SK-N-SH treated with all-trans-retinoic acid at 6 μM for 48 hours (cell line): Measurements from ENCODE around the gene BABAM2.

Experiments used
- ATAC-seq: fragments of 200-7000 bp; cut with Tn5 transposase; 3 replicates; pipeline ENCODE4 v1.9.1; 2020; ENCODE audit warnings: mild to moderate bottlenecking, moderate library complexity
- ARNTL ChIP-seq: fragments of 450-650 bp; formaldehyde crosslinking; IDR thresholded peaks from 2 replicates; pipeline ENCODE4 v1.5.0; 2020; ENCODE audit warnings: low read depth, mild to moderate bottlenecking, moderate library complexity, borderline replicate concordance
- BACH2 ChIP-seq: fragments of 250-450 bp; sonication (Bioruptor Pico); IDR thresholded peaks from 2 replicates; pipeline ENCODE4 v1.9.0; 2021; ENCODE audit warnings: mild to moderate bottlenecking, borderline replicate concordance
- CREB5 ChIP-seq: fragments of 250-450 bp; sonication (Bioruptor Pico); IDR thresholded peaks from 2 replicates; pipeline ENCODE4 v1.5.1; 2020; ENCODE audit warnings: low read depth, mild to moderate bottlenecking, moderate library complexity
- CSDC2 ChIP-seq: fragments of 250-450 bp; sonication (Bioruptor Pico); IDR thresholded peaks from 2 replicates; pipeline ENCODE4 v1.5.0; 2020; ENCODE audit warnings: mild to moderate bottlenecking, moderate library complexity
- ESRRG ChIP-seq: fragments of 250-450 bp; sonication (Bioruptor Pico); IDR thresholded peaks from 2 replicates; pipeline ENCODE4 v1.6.1; 2021; ENCODE audit warnings: mild to moderate bottlenecking
- GLIS3 ChIP-seq: fragments of 250-450 bp; sonication (Bioruptor Pico); IDR thresholded peaks from 2 replicates; pipeline ENCODE4 v1.5.0; 2020; ENCODE audit warnings: mild to moderate bottlenecking, moderate library complexity
- ISL1 ChIP-seq: fragments of 250-450 bp; sonication (Bioruptor Pico); IDR thresholded peaks from 2 replicates; pipeline ENCODE4 v2.1.2; 2022; ENCODE audit warnings: mild to moderate bottlenecking, moderate library complexity
- OSR1 ChIP-seq: fragments of 250-450 bp; sonication (Bioruptor Pico); IDR thresholded peaks from 2 replicates; pipeline ENCODE4 v1.8.0; 2022; ENCODE audit warnings: moderate library complexity, mild to moderate bottlenecking, inconsistent platforms
- PATZ1 ChIP-seq: fragments of 250-450 bp; sonication (Bioruptor Pico); IDR thresholded peaks from 2 replicates; pipeline ENCODE4 v1.8.0; 2020; ENCODE audit warnings: mild to moderate bottlenecking, moderate library complexity, borderline replicate concordance
- PPARA ChIP-seq: fragments of 250-450 bp; sonication (Bioruptor Pico); IDR thresholded peaks from 2 replicates; pipeline ENCODE4 v1.5.0; 2020; ENCODE audit warnings: mild to moderate bottlenecking, borderline replicate concordance
- RARB ChIP-seq: fragments of 250-450 bp; sonication (Bioruptor Pico); IDR thresholded peaks from 2 replicates; pipeline ENCODE4 v1.8.0; 2021; ENCODE audit warnings: mild to moderate bottlenecking, moderate library complexity
- SNAI2 ChIP-seq: fragments of 250-450 bp; sonication (Bioruptor Pico); IDR thresholded peaks from 2 replicates; pipeline ENCODE4 v1.5.0; 2020; ENCODE audit warnings: mild to moderate bottlenecking, moderate library complexity
- TCF4 ChIP-seq: fragments of 250-450 bp; sonication (Bioruptor Pico); IDR thresholded peaks from 2 replicates; pipeline ENCODE4 v1.8.0; 2021; ENCODE audit warnings: mild to moderate bottlenecking, moderate library complexity, borderline replicate concordance
- TOX ChIP-seq: fragments of 250-450 bp; sonication (Bioruptor Pico); IDR thresholded peaks from 2 replicates; pipeline ENCODE4 v1.8.0; 2021; ENCODE audit warnings: mild to moderate bottlenecking, moderate library complexity, borderline replicate concordance
- TSHZ2 ChIP-seq: fragments of 250-450 bp; sonication (Bioruptor Pico); IDR thresholded peaks from 2 replicates; pipeline ENCODE4 v1.5.0; 2020; ENCODE audit warnings: mild to moderate bottlenecking, moderate library complexity
- ZC3H10 ChIP-seq: fragments of 250-450 bp; sonication (Bioruptor Pico); IDR thresholded peaks from 2 replicates; pipeline ENCODE4 v1.5.1; 2021; ENCODE audit warnings: mild to moderate bottlenecking, moderate library complexity
- ZFP3 ChIP-seq: fragments of 250-450 bp; sonication (Bioruptor Pico); IDR thresholded peaks from 2 replicates; pipeline ENCODE4 v1.5.0; 2020; ENCODE audit warnings: mild to moderate bottlenecking, moderate library complexity
- ZFP30 ChIP-seq: fragments of 450-650 bp; formaldehyde crosslinking; IDR thresholded peaks from 2 replicates; pipeline ENCODE4 v1.5.0; 2022; ENCODE audit warnings: mild to moderate bottlenecking, moderate library complexity
- ZNF70 ChIP-seq: fragments of 450-650 bp; formaldehyde crosslinking; IDR thresholded peaks from 2 replicates; pipeline ENCODE4 v1.5.0; 2020; ENCODE audit warnings: mild to moderate bottlenecking, moderate library complexity
- ZNF8 ChIP-seq: fragments of 450-650 bp; formaldehyde crosslinking; IDR thresholded peaks from 2 replicates; pipeline ENCODE4 v1.5.0; 2020; ENCODE audit warnings: mild to moderate bottlenecking, moderate library complexity
- TF ChIP-seq, protein P1 (sequence below): fragments of 250-450 bp; sonication (Bioruptor Pico); IDR thresholded peaks from 2 replicates; pipeline ENCODE4 v1.5.1; 2021; ENCODE audit warnings: mild to moderate bottlenecking, moderate library complexity
- TF ChIP-seq, protein P2 (sequence below): fragments of 250-450 bp; sonication (Bioruptor Pico); IDR thresholded peaks from 2 replicates; pipeline ENCODE4 v1.8.0; 2021; ENCODE audit warnings: low read depth, mild to moderate bottlenecking, moderate library complexity, borderline replicate concordance

The BABAM2 gene

GRCh38 chr2:28367667-28368356 lies 477.3 kb downstream of the BABAM2 start (continued):
- no peak for TF ChIP-seq ARNTL
- no peak for TF ChIP-seq OSR1 (CRISPR knock-in tag)

DNA sequence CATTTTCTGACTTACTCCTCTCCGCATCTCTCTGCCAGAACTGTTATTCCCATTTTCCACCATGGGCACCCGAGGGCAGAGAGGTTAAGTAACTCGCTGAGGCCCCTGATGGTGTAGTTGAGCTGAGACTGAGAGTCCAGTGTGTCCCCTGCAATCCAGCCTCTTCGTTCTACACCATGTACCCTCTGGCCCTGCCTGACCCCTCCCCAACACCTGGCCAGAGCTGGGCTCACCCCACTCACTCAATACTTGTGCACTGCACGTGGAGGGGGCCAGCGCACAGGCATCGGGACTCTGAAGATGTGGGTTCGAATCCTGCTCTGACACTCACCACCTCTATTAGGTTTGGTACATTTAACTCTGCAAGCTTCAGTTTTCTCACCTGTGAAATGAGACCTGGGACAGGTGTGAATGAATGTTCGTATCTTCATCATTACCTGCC lies 477.8 kb downstream of the BABAM2 start:
- no peak for ATAC-seq
- TF ChIP-seq, protein P1, sequence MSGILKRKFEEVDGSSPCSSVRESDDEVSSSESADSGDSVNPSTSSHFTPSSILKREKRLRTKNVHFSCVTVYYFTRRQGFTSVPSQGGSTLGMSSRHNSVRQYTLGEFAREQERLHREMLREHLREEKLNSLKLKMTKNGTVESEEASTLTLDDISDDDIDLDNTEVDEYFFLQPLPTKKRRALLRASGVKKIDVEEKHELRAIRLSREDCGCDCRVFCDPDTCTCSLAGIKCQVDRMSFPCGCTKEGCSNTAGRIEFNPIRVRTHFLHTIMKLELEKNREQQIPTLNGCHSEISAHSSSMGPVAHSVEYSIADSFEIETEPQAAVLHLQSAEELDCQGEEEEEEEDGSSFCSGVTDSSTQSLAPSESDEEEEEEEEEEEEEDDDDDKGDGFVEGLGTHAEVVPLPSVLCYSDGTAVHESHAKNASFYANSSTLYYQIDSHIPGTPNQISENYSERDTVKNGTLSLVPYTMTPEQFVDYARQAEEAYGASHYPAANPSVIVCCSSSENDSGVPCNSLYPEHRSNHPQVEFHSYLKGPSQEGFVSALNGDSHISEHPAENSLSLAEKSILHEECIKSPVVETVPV (CRISPR knock-in tag): no peak
- no peak for TF ChIP-seq PPARA
- no peak for TF ChIP-seq TCF4 (CRISPR knock-in tag)
- TF ChIP-seq BACH2 (CRISPR knock-in tag): no peak
- no peak for TF ChIP-seq GLIS3 (CRISPR knock-in tag)
- no peak for TF ChIP-seq CSDC2 (CRISPR knock-in tag)
- TF ChIP-seq CREB5 (CRISPR knock-in tag): no peak
- no peak for TF ChIP-seq ESRRG (CRISPR knock-in tag)
- no peak for TF ChIP-seq ZC3H10 (CRISPR knock-in tag)
- TF ChIP-seq TSHZ2 (CRISPR knock-in tag): no peak
- no peak for TF ChIP-seq OSR1 (CRISPR knock-in tag)
- TF ChIP-seq ZNF70 (CRISPR knock-in tag): no peak
- no peak for TF ChIP-seq TOX
- TF ChIP-seq SNAI2 (CRISPR knock-in tag): no peak
- no peak for TF ChIP-seq ARNTL
- TF ChIP-seq ZFP3 (CRISPR knock-in tag): no peak

DNA sequence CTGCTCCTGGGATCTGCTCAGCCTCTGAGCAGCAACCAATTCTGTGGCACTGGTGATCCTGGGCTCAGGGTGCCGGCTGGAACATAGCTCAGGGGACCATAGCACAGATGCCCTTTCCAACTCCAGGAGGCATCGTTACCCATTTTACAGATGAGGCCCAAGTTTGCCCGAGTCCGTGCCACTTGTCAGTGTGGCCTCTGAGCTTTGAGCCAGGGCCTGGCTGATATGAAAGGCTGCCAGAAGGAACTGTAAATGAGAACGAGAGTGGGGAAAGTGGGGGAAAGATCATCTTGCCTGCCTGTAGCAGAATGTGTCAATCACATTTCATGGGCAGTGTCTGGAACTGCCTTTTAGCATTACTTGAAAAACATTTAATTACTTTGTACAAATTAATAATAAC lies 478.8 kb downstream of the BABAM2 start:
- no peak for TF ChIP-seq ARNTL
- TF ChIP-seq CREB5 (CRISPR knock-in tag): no peak
- TF ChIP-seq TSHZ2 (CRISPR knock-in tag): no peak
- no peak for TF ChIP-seq RARB
- no peak for TF ChIP-seq CSDC2 (CRISPR knock-in tag)
- no peak for TF ChIP-seq TOX
- no peak for ATAC-seq

DNA sequence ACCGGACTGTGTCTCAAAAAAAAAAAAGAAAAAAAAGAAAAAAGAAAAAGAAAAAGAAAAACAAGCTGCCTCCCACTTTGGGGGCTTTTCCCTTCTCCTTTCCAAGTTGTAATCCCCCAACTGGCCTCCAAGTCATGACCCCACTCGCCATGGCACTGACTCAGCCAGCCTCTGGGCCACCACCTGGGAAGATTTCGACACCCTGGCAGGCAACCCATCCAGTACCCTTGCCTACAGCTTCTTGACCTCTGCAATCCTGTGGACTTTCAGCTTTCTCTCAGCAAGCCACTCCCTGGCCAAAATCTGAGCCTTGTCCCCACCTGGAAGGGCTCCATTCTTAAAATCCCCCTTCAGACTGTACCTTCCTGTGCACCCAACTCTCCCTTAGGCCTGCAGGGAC lies 479.8 kb downstream of the BABAM2 start:
- no peak for ATAC-seq
- TF ChIP-seq, protein P2, sequence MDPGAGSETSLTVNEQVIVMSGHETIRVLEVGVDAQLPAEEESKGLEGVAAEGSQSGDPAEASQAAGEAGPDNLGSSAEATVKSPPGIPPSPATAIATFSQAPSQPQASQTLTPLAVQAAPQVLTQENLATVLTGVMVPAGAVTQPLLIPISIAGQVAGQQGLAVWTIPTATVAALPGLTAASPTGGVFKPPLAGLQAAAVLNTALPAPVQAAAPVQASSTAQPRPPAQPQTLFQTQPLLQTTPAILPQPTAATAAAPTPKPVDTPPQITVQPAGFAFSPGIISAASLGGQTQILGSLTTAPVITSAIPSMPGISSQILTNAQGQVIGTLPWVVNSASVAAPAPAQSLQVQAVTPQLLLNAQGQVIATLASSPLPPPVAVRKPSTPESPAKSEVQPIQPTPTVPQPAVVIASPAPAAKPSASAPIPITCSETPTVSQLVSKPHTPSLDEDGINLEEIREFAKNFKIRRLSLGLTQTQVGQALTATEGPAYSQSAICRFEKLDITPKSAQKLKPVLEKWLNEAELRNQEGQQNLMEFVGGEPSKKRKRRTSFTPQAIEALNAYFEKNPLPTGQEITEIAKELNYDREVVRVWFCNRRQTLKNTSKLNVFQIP (CRISPR knock-in tag): no peak
- no peak for TF ChIP-seq ESRRG (CRISPR knock-in tag)
- no peak for TF ChIP-seq PPARA
- TF ChIP-seq ZFP30: no peak
- TF ChIP-seq ARNTL: no peak
- TF ChIP-seq ISL1 (CRISPR knock-in tag): no peak
- TF ChIP-seq ZNF8 (CRISPR knock-in tag): no peak
- TF ChIP-seq BACH2 (CRISPR knock-in tag): no peak
- TF ChIP-seq PATZ1: no peak
- TF ChIP-seq ZFP3 (CRISPR knock-in tag): no peak
